GM21528 (cell line): ENCODE measurements around the gene TMA7B.
A peak's percentile ranks its signal among the peaks of the same experiment; 100 is the strongest.
"Not testable (repeated sequence)": the region's sequence is repeated elsewhere in the genome, so short reads cannot be mapped to it uniquely, and the experiment has no call there.

Experiments used
- ATAC-seq: cut with Tn5 transposase; IDR thresholded peaks from one replicate; pipeline ENCODE4 v1.9.1; 2021; ENCODE audit warnings: mild to moderate bottlenecking, moderate library complexity; ENCODE audit not compliant: unreplicated experiment, low FRiP score

TMA7B gene

GRCh38 chr22:39951603-39952293, 8.4 kb upstream of the TMA7B start:
- not testable (repeated sequence) for ATAC-seq

- ATAC-seq = no peak
These were observed 7.8 kb upstream of the TMA7B start for GRCh38 chr22:39952347-39952746.

- ATAC-seq = no peak
These were observed 7.1 kb upstream of the TMA7B start for GRCh38 chr22:39953101-39953500.

- ATAC-seq = no peak
These were observed 5.6 kb upstream of the TMA7B start for GRCh38 chr22:39954584-39955055.

GRCh38 chr22:39955675-39956074, 4.5 kb upstream of the TMA7B start:
- ATAC-seq = no peak

GRCh38 chr22:39956932-39957664, 3.1 kb upstream of the TMA7B start:
- no peak for ATAC-seq

- no peak for ATAC-seq
These were observed 2.0 kb upstream of the TMA7B start for GRCh38 chr22:39958009-39958711.

DNA sequence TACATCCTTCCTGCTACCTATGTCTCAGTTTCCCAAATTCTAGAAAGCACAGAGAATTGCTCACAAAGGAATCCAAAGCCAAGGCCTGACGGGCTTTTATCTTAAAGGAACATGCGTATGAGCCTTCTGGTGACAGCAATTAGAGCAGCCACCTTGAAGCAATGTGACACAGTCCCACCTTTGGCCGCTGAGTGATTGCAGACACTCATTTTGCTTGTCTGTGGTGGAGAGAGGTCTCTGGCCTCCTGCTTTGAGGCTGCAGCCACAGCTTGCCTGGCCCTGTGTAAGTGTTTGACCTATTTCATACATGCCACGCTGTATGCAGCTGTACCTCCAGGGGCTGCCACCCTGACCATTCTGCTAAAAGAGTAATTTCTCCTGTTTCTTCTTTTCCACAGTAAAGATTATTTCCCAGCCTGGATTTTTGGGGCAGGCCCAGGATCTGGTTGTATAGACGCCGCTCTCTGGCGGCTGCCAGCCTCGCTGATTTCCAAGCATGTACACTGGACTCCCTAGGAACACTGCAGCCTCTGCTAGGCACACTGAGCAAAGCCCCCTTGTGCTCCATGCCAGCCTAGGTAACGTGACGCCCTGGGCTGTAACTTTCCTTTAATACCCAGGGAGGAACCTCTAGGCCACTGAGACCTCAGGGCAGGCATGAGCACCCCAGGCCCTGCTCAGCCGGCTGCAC, 1.1 kb upstream of the TMA7B start:
- no peak for ATAC-seq

GRCh38 chr22:39960791-39961746, 872 bp downstream of the TMA7B start:
- peak; percentile 58 for ATAC-seq

DNA sequence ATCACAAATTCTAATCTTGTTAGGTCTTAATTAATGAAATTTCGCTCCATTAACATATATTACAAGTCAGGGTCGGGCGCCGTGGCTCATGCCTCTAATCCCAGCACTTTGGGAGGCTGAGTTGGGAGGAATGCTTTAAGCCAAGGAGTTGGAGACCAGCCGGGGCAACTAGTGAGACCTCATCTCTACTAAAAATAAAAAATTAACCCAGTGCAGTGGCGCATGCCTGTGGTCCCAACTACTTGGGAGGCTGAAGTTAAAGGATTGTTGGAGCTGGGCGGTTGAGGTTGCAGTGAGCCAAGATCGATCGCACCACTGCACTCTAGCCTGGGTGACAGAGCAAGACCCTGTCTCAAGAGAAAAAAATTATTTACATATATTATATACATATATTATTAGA, 1.9 kb downstream of the TMA7B start:
- no peak for ATAC-seq

- ATAC-seq = no peak
These were observed 5.6 kb downstream of the TMA7B start for GRCh38 chr22:39965748-39966147.

DNA sequence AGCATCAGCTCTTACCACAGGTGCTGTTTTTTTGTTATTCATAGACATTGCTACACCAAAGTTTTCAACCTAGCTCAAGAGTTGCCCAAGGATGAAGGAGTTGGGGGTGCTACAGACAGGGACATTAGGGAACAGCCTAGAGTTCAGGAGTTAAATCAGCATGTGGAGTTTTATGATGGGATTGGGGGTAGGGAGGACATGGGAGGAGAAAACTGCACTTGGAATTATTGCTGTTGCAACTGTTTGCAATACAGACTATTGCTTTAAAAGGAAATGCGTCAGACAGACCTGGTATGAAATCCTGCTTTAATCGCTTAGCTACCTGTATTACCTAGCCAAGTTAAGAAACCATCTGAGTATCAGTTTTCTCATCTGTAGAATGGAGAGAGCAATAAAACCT, 6.3 kb downstream of the TMA7B start:
- ATAC-seq = no peak

DNA sequence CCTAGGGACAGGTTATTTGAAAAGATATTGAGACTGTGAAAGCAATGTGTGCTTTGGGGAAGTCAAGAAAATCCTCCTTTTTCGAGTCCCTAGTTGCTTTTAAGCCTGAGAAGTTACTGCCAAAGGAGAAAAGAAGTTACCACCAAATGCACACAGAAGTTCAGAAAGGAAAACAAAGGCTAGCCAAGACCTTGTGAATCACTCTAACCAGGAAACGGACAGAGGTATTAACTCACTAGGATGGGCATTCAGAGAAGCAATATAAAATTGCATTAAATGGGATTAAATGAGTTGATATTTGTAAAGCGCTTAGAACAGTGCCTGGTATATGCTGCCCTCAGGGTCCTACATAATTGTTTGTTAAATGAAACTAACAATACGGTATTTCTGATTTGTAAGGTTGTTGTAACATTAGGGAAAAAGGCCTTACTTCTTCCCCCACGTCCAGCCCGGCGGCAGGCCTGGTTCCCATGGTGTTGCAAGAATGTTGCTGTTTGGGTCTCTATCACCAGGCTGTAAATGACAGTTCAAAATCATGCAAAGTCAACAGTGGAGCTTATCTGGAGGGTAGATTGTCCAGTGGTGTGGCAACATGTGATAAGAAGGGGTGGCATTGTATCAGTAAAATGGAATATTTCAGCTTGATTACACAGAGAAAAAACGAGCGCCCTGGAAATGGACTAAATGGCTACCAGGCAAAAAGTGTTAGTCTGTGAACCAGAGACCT, 7.1 kb downstream of the TMA7B start:
- no peak for ATAC-seq

DNA sequence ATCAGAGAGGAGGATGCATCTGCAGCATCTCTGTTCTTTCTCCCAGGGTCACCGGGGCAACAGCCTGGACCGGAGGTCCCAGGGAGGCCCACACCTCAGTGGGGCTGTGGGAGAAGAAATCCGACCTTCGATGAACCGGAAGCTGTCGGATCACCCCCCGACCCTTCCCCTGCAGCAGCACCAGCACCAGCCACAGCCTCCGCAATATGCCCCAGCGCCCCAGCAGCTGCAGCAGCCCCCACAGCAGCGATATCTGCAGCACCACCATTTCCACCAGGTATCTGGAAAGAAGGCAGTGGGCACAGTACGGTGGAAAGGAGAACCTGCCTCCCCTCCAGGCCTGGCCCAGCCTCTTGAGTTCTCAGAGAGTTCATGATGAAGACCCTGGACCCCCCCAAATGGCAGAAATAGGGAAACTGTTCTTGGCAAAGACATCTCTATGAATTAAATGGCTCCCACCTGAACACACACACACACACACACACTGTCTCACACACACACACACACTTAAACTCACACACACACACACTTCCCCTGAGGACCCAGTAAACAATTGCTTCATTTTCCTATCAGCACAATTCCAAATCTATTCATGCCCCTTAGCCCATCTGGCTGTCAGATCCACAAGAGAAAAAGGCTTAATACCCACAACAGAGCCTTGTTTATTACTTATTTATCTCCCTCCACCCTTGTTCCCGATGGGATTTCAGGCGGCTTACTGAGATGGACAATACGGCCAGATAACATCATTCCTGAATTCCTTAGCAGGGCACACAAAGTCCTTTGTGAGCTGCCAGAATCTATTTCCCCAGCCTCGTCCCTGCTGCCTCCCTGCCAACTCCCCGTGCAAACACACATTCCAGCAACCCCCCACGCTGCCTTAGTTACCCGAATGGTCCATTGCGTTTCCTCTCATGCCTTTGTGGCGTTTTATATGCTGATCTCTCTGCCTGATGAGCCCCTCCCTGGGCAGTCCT, 8.1 kb downstream of the TMA7B start:
- ATAC-seq = no peak

GRCh38 chr22:39970742-39971141, 10.5 kb downstream of the TMA7B start:
- no peak for ATAC-seq

- ATAC-seq = no peak
These were observed 12.4 kb downstream of the TMA7B start for GRCh38 chr22:39972641-39973040.

GRCh38 chr22:39973656-39974055, 13.5 kb downstream of the TMA7B start:
- no peak for ATAC-seq

DNA sequence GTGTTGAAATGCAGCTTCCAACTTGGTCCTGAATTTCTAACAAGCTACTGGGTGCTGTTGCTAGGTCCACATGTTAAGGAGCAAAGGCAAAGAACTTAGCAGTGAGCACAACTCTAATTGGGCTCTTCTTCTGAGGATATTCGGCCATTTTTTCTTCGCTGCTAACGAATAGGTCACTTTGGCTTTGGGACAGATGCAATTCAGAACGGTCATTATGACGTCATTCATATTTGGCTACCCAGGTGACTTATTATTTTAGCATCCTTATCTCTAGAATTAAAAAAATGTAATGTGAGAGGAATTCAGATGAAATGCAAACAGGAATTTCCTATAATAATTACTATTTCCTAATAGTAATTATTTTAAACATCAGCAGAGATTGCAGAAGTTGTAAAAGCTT, 13.9 kb downstream of the TMA7B start:
- ATAC-seq = no peak
